HG03520 (cell line): ENCODE data around the gene PARL.

Experiments
- ATAC-seq: cut with Tn5 transposase; IDR thresholded peaks from one replicate; pipeline ENCODE4 v1.9.1; 2021; ENCODE audit warnings: mild to moderate bottlenecking, moderate library complexity; ENCODE audit not compliant: unreplicated experiment

The PARL gene, protein sequence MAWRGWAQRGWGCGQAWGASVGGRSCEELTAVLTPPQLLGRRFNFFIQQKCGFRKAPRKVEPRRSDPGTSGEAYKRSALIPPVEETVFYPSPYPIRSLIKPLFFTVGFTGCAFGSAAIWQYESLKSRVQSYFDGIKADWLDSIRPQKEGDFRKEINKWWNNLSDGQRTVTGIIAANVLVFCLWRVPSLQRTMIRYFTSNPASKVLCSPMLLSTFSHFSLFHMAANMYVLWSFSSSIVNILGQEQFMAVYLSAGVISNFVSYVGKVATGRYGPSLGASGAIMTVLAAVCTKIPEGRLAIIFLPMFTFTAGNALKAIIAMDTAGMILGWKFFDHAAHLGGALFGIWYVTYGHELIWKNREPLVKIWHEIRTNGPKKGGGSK

DNA sequence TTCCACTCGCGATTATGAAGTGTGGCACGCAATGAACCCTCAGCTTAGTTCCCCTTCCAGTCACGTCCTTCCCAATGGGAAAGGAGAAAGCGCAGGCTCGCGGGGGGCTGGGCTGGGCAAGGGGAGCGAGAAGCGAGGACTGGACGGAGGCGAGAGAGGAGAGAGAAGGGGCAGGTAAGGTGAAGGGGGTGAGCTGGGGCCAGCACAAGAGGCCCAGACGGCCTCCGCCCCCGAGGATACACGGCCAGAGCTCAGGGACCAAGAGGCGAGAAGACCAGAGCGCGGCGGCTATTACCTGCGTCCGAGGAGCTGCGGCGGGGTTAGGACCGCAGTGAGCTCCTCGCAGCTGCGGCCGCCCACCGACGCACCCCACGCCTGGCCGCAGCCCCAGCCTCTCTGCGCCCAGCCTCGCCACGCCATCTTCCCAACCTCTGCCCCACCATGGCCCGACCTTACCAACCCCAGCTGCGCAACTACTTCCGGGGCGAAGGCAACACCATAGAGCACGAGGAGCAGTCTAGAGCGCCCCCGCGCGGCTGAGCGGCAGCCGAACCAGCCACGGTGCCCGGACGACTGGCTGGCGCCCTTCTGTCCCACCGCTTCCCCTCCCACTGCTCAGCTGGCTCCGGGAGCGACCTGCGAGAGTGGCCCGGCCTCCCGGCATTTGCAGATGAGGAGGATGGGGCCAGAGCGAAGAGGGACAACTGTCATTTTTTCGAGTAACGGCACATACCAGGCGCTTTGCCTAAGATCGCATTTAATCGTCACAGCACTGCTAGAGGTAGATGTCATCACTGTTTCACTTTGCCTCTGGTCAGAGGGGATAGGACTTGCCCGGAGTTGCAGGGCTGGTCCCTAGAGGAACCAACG, at the start of gene PARL:
Gene PARL (minus strand): TSS at position 454 of the 870 bp plus-strand sequence. CDS start 34 bp downstream, at position 420.
- peak; percentile 98 for ATAC-seq

DNA sequence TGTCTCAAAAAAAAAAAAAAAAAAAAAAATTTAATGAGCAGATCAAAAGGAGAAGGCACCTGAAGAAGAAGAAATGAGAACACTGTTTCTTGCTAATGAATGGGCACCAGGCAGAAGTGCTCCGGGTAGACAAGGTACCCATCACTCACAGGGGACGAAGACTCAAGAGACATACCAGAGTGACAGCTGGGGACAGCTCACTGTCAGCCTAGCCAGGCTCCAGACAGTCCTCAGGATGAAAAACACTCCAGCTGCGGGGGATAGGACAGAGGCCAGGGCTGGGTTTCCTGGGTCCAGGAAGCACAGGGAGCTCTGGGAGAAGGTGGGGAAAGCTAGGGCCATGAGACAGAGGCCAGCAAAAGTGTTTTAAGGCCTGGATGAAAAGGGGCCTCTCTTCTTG, 48.5 kb upstream of the PARL start:
- no peak for ATAC-seq

DNA sequence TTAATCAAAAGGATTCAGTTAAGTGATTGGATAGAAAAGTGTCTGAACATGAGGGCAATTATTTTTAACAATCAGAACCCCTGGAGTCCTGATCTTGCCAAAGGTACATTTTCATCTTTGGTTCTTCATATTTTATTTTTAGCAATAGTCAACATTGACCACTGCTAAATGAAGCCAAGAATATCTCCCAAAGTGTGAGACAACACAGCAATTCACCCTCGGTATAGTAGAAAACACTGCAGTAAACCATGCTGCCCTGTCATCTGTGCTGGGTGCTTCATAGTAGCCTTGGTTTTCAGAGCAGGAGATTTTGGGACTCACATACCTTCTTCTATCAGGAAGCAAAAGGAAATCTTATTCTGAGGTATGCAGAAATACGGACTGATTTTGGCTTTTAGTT, 47.2 kb upstream of the PARL start:
- no peak for ATAC-seq

DNA sequence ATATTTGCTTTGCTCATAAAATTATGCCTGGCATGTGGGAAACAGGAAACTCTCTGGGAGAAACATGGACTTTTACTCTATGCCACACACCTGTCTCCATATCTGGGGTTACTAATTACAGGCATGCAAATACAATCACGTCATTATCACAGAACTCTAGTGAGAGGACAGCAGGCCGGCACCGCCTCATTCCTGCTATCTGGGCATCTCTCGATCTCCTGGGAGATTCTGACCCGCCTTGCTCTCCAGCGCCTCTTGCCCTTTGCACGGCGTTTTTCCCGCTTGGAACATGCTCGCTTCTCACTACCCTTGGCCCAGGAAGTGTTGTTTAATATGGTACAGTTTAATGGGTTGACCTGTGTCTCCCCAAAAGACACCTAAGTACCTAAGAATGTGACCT, 45.4 kb upstream of the PARL start:
- no peak for ATAC-seq

DNA sequence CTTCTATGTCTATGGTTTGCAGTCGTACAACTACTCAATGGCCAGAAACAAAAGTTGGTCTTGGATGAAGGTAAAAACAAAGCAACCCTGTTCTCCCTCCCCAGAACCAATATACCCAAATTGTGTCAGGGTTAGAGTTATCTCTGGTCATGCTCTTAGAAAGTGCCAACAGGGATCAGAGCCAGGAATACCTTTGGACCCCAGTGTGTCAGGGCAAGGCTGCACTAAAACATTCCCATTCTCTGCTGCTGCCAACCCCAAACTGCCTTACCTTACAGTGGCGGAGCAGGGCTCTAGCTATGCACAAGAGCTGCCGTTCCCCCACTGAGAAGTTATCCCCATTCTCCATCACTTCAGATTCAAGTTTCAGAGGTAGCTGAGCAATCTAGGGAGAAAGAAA, 42.4 kb upstream of the PARL start:
- ATAC-seq, result no peak

DNA sequence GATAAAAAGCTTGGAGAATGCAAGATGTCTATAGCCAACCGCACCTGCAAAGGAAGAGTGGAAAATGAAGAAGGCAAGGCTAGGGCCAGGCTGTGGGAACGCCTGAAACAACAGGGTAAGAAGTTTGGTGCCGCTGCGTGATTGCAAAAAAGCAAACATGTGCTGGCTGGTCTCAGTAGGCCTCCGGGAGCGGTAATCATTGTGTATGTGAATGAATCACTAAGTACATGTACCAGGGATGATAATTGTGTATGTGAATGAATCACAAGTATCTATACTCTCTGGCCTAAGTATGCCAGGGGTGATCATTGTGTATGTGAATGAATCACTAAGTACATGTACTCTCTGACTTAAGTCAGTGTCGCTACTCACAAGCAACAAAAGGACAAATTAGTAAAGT, 40.3 kb upstream of the PARL start:
- ATAC-seq, result no peak

DNA sequence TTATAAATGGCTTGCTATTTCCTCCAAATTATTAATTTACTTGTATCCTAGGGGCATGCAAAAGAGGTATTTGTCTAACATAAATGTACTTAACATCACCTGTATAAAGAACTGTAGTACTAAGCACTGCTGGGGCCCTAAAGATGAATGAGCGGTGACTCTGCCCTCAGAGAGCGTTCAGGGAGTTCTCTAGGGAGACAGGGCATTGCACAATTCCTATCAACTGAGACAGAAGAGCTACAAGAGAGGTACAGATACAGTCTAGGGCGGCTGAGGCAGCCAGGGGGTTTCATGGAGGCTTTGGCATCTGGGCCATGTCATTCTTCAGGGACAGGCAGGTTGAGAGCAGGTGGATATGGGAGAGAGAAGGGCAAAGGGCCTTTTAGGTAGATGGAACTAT, 39.9 kb upstream of the PARL start:
- ATAC-seq, result no peak

DNA sequence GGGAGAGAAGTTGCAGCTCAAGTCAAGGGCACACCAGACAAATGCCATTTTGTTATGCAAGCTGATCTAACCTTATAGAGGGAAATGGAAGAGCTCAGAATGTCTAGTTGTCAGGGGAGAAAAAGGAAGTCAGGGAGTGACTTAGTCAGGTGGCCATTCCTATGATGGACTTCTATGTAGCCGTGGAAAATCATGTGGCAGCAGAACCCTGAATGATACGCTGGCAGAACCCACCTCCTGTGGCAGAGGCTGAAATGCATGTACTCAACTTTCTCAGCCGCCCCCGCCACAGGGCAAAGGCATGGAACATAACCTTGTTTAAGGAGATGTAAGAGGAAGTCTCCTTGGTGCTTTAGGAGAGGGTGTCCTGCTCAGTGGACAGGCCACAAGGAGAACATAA, 37.7 kb upstream of the PARL start:
- ATAC-seq, result no peak

DNA sequence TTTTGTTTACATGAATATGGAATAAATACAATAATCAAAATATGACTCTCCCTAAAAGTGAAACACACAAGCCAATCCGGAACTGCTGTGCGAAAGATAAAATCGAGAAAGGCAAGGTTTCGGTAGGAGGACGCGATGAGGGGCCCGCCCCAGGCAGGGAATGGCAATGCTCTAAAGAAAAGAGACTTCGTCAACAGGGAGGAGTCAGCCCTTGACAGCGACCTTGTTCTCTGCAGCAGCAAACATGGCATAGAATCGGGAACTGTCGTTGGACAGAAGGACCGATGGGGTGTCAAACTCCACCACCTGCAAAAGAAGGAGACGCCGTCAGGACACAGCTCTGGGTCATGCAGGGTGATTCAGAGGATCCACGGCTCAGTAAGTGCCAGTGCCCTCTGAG, 36.4 kb upstream of the PARL start:
- ATAC-seq, result no peak

DNA sequence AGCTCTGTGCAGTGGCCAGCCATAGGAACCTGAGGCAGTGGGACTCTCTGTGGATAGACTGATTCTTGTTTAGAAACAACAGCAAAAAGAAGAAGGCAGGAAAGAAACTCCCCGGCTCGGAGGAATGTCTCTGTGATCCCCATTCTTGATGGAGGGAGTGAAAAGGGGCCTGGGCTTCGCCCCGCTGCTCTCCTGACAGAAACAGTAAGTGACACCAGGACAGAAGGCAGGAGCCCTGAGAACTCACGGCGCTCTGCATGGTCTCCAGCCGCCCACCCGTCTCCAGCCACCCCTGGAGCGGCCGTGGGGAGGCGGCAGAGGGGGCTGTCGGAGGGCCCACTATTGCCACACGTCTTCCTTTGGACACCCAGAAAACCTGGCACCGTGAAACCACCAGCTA, 35.7 kb upstream of the PARL start:
- ATAC-seq, result no peak

DNA sequence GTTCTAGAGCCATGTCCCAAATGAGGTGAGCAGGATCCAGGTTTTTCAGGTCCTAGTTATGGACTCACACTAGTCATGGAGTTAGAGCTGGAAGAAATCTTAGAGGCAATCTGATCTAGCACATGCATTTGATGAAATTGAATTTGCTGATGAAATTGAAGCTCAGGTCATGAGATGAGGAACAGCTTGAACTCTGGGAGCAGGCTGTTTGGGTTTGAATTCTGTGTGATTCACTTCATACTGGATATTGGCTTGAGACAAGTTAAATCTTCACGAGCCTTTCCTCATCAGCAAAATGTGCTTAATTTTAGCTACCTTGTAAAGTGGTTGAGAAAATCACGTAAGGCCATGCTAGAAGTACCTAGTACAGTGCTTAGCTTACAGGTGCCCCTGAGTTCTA, 33.5 kb upstream of the PARL start:
- ATAC-seq, result no peak

DNA sequence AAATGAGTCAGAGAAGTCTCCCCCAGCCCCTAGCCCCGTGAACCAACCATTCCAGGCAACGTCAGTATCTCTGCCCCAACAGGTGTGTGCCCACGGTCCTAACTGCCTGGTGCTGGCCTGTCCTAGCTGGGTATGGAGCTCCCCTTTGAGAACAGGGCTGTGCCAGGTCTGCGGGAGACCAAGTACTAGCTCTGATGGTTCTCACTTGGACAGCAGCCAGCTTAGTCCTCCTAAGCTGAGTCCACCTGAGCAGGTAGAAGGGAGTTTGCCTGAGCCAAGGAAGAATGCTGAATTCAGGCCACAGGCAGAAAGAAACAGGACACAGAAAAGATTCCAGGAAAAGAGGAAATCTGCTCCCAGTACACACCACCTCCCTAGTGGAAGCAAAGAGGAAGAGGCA, 33.1 kb upstream of the PARL start:
- ATAC-seq, result no peak

DNA sequence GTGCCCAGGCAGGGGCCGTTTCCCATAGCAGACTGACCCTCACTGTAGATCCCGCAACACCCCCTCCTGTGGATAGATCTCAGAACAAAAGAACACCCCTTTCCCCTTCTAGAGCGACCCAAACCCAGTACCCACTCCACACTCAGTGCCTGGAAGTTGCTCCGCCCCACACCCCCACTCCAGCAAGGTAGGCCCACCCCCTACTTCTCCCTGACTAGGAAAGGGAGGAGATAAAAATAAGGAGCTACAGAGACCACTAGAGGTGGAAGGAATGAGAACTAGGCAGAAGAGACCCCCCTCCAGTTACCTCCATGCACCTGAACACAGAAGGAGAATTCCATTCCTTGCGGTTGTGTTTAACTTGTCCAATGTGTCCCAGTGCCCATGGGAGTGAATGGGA, 30.2 kb upstream of the PARL start:
- ATAC-seq, result no peak

DNA sequence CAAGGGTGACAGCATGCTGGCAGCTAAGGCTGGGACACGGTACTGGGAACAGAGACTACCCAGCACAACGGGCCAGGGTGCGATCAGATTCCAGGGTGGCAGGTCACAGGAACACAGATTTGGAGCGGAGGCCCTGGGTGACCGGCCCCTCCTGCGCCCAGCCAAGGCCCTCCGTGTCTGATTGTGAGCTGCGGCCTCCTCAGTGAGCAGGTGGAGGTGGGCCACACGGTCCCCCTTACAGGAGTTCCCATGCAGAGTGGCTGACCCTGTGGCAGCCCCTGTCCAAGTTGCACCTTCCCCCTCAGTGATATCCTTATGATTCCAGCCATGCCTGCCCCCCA, 28.9 kb upstream of the PARL start:
- no peak for ATAC-seq

DNA sequence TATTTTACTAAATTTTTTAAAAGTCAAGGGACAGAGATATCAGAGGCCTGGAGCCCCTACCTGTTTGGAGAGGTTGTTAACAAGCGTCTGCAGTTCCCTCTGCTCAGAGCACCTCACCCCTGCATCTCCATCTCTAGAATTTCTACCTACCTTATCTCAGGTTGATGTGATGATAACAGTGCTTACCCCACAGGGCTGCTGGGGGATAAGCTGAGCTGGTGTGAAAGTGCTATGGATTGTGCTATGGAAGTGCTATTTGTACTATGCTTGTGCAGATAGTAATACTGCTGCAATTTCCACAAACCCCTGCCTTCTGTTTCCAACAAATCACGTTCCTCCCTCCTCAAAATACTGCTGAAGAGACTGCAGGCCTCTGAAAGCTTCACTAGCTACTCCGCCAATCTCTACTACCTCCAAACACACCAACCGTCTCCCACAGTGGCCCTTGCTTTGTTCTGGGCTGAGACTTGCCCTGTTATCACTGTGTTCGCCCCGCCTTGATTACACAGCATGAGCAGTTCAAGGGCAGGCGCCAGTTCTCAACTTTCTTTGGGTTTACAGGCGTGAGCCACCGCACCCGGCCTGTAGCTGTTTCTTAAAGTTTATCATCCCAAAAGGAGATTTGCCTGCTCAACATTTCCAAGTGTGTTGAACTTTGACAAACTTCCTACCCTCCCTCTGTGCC, 28.4 kb upstream of the PARL start:
- no peak for ATAC-seq

DNA sequence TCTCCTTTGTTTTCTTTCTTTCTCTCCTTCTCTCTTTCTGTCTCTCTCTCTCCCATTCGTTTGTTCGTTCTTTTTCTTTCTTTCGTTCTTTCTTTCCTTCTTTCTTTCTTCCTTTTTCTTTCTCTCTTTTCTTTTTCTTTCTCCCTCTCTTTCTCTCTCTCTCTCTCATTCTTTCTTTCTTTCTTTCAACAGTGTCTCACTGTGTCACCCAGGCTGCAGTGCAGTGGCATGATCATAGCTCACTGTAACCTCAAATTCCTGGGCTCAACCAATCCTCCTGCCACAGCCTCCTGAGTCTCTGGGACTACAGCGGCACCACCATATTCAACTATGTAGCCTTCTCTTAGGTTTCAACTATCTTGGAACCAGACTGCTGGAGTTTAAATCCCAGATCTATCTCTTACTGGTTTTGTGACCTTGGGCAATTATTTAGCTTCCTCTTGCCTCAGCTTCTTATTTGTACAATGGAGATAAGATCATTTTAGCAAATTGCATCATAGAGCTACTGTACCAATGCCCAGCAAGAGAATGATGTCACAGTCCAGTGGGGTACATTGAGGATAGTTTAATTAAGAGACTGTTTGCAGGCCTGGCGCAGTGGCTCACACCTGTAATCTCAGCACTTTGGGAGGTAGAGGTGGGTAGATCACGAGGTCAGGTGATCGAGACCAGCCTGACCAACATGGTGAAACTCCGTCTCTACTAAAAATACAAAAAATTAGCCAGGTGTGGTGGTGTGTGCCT, 27.3 kb upstream of the PARL start:
- no peak for ATAC-seq

DNA sequence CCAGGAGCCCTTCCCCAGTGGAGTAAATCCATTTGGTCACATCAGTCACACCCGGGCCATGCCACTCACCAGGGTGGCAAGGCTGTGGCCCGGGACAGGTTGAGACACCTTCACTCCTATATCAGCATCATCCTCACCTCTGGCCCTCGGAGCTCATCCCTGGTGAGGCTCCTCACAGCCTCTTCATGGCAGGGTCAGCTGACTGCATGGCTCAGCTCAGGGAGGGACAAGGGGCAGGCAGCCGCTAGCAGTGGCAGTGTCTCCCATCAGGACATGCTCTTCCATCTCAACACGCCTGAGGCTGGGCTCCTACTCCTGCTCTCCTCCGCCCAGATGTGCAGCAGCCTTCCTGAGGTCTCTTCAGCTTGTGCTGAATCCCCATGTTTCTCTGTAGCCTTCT, 26.4 kb upstream of the PARL start:
- no peak for ATAC-seq

DNA sequence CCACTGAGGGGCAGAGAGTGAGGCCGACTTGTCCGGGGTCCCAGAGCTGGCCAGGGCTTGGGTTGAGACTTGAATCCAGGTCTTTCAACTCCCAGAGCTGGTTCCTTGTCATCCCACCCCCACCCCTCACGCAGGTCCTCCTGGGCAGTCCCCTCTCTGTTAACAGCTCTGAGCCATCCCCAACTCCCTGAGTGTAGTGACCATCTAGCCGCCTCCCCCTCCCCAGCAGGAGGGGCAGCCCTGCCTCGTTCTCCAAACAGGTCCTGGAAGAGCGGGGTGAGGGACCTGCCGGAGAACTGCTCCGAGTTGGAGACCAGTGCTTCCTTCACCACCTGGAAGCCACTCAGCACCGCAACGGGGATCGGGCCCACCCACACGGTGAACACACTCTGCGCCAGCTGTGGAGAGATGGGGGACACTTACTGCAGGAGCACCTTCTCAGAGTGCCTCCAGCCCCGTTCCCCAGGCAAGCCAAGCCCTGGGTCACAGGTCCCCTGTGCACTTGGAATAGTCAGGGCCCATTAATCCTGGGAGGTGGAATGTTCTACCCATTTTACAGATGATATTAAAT, 24.4 kb upstream of the PARL start:
- ATAC-seq, result no peak

DNA sequence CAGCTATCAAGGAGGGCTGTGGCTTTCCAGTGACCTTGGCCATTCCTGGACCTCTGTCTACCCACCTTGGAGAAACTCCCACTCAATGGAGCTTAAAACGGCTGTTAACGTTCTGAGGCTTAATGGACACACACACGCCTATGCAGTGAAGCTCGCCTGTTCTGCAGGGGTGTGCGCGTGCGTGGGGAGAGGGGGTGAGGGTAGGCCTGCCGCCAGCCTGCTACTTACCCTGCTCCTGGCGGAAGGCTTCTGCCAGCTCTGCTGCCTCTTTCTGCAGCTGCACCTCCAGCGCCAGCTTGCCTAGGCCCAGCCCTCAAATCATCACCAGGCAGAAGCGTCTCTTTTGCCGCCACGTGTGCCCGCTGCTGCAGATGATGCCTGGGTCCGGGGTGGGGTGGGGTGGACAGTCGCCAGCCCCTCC, 23.2 kb upstream of the PARL start:
- no peak for ATAC-seq

DNA sequence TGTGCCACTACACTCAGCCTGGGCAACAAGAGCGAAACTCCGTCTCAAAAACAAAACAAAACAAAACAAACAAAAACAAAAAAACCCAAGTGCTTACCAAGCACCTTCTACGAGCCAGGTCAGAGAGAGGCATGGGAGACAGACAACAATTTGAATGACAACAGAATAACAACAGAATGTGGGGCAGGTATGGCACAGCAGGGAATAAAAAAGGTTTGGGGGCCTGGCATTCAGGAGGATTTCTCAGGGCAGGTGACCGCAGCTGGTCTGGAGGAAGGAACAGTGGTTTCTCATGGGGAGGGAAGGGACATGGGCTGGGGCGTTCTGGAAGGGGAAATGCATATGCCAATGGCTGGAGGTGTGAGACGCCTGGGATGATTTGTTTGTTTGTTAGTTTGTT, 22.5 kb upstream of the PARL start:
- ATAC-seq, result no peak
